ENCODE data around the gene SERPINA4. TPM values are rescaled to one million over a fixed set of nuclear protein-coding genes. Genes with fewer than 3 reads are reported as not detected.

The SERPINA4 gene, protein sequence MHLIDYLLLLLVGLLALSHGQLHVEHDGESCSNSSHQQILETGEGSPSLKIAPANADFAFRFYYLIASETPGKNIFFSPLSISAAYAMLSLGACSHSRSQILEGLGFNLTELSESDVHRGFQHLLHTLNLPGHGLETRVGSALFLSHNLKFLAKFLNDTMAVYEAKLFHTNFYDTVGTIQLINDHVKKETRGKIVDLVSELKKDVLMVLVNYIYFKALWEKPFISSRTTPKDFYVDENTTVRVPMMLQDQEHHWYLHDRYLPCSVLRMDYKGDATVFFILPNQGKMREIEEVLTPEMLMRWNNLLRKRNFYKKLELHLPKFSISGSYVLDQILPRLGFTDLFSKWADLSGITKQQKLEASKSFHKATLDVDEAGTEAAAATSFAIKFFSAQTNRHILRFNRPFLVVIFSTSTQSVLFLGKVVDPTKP
- polyA plus RNA-seq = not detected in 2 replicates

DNA sequence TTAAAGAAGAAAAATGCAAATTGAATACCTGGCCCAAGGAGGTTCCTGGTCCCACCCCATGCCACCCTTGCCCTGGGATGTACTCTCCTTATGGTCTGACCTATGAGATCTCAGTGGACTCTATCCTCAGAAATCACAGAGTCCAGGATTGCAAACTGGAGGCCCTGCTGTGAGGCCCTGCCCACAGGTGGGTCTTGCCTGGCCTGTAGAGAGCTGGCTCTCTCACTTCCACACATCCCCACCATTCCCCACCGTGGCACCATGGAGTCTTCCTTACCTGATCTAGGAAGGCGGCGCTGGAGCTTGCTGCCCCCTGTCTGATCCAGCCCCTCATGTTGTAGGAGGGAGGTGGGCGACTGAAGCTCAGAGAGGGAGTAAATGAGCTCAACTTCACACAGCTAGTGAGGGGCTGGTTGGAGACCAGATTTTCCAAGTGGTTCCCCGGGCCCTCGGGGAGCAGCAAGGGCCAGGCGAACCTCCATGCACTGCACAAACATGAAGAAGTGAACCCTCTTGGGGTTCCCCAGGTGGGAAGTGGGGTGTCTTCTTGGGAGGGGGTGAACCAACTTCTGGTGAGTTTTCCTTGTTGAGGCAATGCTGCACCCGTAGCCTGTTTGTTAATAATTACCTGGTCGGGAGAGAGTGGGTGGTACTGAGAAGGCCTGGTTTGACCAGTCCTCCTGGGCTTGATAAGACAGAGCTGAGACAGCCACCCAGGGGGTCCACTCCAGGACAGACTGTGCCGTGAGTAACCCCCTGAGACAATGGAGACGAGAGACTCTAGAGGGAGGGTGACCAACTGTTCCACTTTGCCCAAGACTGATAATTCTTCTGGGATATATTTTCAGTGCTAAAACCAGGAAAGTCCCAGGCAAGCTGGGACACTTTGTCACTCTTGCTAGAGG lies at the start of gene SERPINA4:
Gene SERPINA4, plus strand, starts transcription at position 692 of the 905 bp plus-strand sequence. CDS start 2,041 bp downstream, outside the sequence.

DNA sequence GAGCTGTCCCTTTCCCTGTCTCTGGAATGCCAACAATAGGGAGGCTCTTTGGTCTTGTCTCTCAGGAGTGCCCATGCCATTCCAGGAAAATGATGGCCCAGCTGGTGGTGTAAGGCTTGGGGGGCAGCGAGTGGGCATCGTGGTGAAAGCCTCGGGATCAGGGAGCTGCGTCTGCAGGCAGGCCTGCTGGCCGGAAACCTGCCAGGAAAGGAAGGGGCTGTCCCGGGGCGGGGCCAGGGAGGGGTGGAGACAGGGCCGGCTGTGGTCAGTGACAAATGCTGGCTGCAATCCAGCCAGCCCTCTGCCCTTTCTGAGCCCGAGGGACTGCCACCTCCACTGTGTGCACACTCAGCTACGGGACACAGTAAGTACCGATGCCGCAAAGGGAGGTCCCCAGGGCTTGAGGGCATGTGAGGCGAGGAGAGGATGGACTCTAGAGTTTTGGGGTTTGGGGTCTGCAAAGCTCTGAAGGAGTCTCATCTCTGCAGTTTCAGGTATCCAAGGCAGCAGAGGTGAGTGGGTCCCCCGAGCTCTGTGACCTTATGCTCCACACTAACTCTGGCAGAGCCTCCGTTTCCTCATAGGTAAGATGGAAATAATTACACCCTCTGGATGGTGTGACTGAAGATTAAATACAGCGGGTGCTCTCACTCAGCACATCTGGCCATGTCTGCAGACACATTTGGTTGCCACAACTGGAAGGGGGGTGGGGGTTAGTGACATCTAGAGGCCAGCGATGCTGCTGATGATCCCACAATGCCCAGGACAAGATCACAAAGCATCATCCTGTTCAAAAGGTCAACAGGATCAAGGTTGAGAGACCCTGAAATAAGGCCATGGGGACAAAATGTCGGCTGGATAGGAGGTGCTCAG lies 20.1 kb downstream of the SERPINA4 start, which contains the start of gene SERPINA5:
Gene SERPINA5, plus strand, starts transcription at position 300 of the 873 bp plus-strand sequence. CDS start 5,937 bp downstream, outside the sequence.

DNA sequence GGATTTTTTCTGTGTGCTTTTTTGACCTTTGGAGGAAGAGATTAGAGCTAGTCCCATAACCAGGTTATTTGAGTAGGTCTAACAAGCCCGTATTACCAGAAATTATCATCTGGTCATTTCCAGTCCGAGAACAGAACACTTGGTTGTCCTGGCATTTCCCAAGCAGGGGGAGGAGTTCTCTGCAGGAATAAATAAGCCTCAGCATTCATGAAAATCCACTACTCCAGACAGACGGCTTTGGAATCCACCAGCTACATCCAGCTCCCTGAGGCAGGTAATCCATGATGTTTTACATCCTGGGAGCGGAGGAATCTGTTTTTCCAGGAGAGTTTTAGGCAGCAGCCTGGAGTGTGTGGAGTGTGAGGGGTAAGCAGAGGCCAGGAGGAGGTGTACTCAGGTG lies 50.9 kb downstream of the SERPINA4 start, which contains the start of gene SERPINA3:
Gene SERPINA3, plus strand, starts transcription at position 218 of the 400 bp plus-strand sequence. CDS start 2,051 bp downstream, outside the sequence.

Other genes with a start within 250 kb of the SERPINA4 start
- gene SERPINA6, start 238.1 kb upstream of the SERPINA4 start, polyA plus RNA-seq = not detected in 2 replicates
- not detected in 2 replicates for gene SERPINA2, start 194.7 kb upstream of the SERPINA4 start, polyA plus RNA-seq
- gene SERPINA1, start 172.8 kb upstream of the SERPINA4 start, polyA plus RNA-seq = 0.42 TPM in 1 of 2 replicates, not detected in the other
- gene SERPINA11, start 108.6 kb upstream of the SERPINA4 start, polyA plus RNA-seq = not detected in 2 replicates
- gene SERPINA9, start 85.2 kb upstream of the SERPINA4 start, polyA plus RNA-seq = not detected in 2 replicates
- not detected in 2 replicates for gene SERPINA12, start 52.0 kb upstream of the SERPINA4 start, polyA plus RNA-seq
- not detected in 2 replicates for gene SERPINA5, start 20.0 kb downstream of the SERPINA4 start, polyA plus RNA-seq
- 1.1 TPM in 1 of 2 replicates, not detected in the other for gene SERPINA3, start 50.9 kb downstream of the SERPINA4 start, polyA plus RNA-seq
- not detected in 2 replicates for gene GSC, start 208.7 kb downstream of the SERPINA4 start, polyA plus RNA-seq

All from Purkinje cell (primary cell).